ENCODE data around the gene CYSTM1.

CYSTM1 gene

DNA sequence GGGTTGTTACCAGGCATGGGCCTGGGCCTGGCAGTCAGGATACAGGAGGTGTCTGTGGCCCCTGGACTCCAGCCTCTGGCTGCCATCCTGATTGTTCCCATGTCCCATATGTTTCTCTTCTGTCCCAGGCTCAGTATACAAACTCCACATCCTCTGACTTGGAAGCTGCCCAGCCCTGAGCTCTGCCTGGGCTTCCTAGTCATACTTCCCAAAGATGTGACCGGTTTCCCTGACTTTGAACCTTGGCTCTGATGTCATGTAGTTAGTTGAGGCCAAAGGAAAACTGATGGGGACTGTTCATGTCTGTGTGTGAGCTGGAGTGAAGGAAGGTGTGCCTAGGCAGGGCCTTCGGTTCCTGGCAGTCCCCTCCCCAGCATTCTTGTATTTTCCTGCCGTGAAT is 50.4 kb downstream of the CYSTM1 start:
- H3K9ac ChIP-seq (ENCODE audit: low read length) = no peak overlapping the region
- H3K36me3 ChIP-seq (ENCODE audit: control insufficient read depth, insufficient read depth, low read length, severe bottlenecking) = no peaks in the 10 kb centered on the region
- no peak overlapping the region for H3K4me3 ChIP-seq (ENCODE audit: low read length)
- no peak for DNase-seq (ENCODE audit: low read depth)
- no peaks in the 10 kb centered on the region for H3K27me3 ChIP-seq (replicated peaks; ENCODE audit: control insufficient read depth, insufficient read depth, low read length)
- H3K9me3 ChIP-seq (ENCODE audit: control insufficient read depth, low read length) = no peaks in the 10 kb centered on the region
- H3K4me1 ChIP-seq (ENCODE audit: control insufficient read depth, insufficient read depth, low read length) = peaks cover 36% of the 10 kb centered on the region

DNA sequence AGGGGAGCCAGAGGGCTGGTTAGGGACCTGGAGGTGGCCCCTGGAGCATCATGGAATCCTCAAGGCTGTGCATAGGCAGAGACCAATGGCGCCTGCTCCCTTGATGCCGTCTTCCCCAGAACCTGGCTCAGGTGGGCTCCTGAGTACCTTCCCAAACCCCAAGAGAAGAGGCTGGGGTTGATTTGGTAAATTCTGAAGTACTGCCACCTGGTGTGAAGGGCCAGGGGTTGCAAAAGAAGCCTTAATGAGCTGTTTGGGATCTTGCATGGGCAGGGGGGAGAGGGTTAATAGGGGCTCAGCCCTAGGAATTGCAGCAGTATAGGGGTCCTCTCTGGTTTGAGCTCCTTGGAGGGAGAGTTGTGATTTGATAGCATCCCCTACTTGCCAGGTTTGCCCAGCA is 52.1 kb downstream of the CYSTM1 start:
- no peak overlapping the region for H3K4me3 ChIP-seq (ENCODE audit: low read length)
- DNase-seq (ENCODE audit: low read depth) = no peak
- peaks cover 19% of the 10 kb centered on the region for H3K4me1 ChIP-seq (ENCODE audit: control insufficient read depth, insufficient read depth, low read length)
- no peak overlapping the region for H3K9ac ChIP-seq (ENCODE audit: low read length)
- H3K27me3 ChIP-seq (replicated peaks; ENCODE audit: control insufficient read depth, insufficient read depth, low read length) = no peaks in the 10 kb centered on the region
- no peaks in the 10 kb centered on the region for H3K36me3 ChIP-seq (ENCODE audit: control insufficient read depth, insufficient read depth, low read length, severe bottlenecking)
- no peaks in the 10 kb centered on the region for H3K9me3 ChIP-seq (ENCODE audit: control insufficient read depth, low read length)

DNA sequence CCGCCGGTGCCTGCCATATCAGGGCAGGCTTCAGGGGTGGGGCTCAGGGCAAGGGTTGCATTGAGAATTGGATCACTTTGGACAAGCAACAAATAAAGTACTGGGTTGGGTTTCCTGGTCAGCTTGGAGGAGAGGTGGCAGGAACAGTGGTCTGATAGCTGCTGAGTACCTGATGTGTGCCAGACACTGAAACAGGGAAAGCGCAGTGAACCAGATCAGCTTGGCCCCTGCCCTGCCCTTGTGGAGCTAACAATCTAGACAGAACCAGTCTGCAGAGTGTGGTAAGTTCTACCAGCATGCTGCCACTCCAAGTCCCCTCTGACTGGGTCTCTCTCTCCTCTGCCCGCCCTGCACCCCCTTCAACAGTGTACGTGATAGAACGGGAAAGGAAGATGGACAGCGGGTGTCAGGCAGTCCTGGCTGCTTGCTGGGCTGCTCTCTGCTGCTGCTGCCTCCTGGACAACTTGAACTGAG is 53.4 kb downstream of the CYSTM1 start:
- no peaks in the 10 kb centered on the region for H3K9me3 ChIP-seq (ENCODE audit: control insufficient read depth, low read length)
- no peak overlapping the region for H3K9ac ChIP-seq (ENCODE audit: low read length)
- no peak for DNase-seq (ENCODE audit: low read depth)
- H3K36me3 ChIP-seq (ENCODE audit: control insufficient read depth, insufficient read depth, low read length, severe bottlenecking) = no peaks in the 10 kb centered on the region
- H3K4me1 ChIP-seq (ENCODE audit: control insufficient read depth, insufficient read depth, low read length) = peaks cover 6% of the 10 kb centered on the region
- H3K27me3 ChIP-seq (replicated peaks; ENCODE audit: control insufficient read depth, insufficient read depth, low read length) = no peaks in the 10 kb centered on the region
- no peak overlapping the region for H3K4me3 ChIP-seq (ENCODE audit: low read length)

DNA sequence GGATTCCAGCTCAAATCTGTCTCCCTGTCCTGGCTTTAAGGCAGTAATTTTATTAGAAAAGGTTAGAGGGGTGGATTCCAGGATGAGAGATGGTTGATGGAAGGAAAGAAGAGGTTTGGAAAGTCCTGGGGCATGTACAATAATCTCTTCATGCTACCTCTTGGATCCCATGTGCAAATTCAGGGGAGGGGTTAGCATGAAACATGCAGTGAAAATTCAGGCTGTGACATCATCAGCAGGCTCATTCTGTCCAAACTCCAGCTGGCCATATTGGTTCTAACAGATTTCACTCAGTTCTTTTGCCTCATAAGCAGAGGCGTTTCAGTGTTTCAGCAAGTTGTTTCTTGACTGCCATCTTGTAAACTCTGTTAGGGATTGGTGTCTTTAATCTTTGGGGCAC is 55.4 kb downstream of the CYSTM1 start:
- Histone ChIP-seq H3K4me1 (ENCODE audit: control insufficient read depth, insufficient read depth, low read length) (no peaks in the 10 kb centered on the region), H3K9ac (ENCODE audit: low read length) (no peak overlapping the region), H3K27me3 (replicated peaks; ENCODE audit: control insufficient read depth, insufficient read depth, low read length) (no peaks in the 10 kb centered on the region), H3K36me3 (ENCODE audit: control insufficient read depth, insufficient read depth, low read length, severe bottlenecking) (no peaks in the 10 kb centered on the region), H3K9me3 (ENCODE audit: control insufficient read depth, low read length) (no peaks in the 10 kb centered on the region), H3K4me3 (ENCODE audit: low read length) (no peak overlapping the region)
- DNase-seq (ENCODE audit: low read depth) = no peak

DNA sequence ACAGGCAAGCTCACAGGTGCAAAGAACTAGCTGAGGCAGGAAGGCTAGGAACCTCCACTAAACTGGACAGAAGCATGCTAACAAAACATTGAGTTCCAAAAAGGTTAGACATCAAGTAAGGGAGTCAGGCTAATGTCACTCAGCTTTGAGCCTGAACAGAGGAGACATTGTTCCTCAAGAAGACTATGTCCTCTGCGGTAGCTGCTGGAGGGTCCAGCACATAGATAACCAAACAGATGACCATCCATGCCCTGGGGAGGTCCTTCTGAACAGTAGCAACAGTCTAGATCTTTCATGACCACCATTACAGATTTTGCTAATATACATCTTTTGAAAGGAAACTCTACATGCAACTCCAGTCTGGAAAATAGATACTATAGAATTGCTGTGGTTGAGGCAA is 57.7 kb downstream of the CYSTM1 start:
- no peak overlapping the region for H3K9ac ChIP-seq (ENCODE audit: low read length)
- no peak overlapping the region for H3K4me3 ChIP-seq (ENCODE audit: low read length)

DNA sequence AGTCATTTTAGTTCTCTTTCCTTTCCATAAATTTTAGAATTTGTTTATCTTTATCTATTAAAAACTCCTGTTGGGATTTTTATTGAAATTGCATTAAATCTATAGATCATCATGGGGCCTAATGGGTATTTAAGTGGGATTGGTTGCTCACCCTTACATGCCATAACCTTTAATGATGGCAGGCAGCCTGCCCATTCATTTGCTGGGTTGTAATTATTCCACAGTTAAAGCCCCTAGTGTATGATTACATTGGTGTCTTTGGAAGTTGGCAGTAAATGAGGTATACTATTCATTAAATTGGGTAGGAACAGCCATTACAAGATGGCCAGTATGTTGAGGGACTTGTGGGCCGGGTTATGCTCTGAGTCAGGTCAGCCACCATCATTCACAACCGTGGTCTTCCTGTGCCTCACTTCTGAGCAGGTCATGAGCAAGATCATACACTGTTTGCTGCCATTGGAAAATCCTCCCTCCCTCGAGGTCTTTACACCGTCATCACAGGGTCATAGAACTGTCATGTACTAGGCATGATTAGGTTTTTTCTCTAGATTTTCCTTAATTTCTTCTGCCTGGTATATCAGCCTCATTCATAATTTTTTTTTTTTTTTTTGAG is 59.5 kb downstream of the CYSTM1 start:
- no peaks in the 10 kb centered on the region for H3K36me3 ChIP-seq (ENCODE audit: control insufficient read depth, insufficient read depth, low read length, severe bottlenecking)
- no peak overlapping the region for H3K4me3 ChIP-seq (ENCODE audit: low read length)
- H3K9me3 ChIP-seq (ENCODE audit: control insufficient read depth, low read length) = no peaks in the 10 kb centered on the region
- no peaks in the 10 kb centered on the region for H3K4me1 ChIP-seq (ENCODE audit: control insufficient read depth, insufficient read depth, low read length)
- no peaks in the 10 kb centered on the region for H3K27me3 ChIP-seq (replicated peaks; ENCODE audit: control insufficient read depth, insufficient read depth, low read length)
- DNase-seq (ENCODE audit: low read depth) = no peak
- H3K9ac ChIP-seq (ENCODE audit: low read length) = no peak overlapping the region

More for the DNA sequence above, 57.7 kb downstream of the CYSTM1 start:
- Histone ChIP-seq H3K9me3 (ENCODE audit: control insufficient read depth, low read length) (no peaks in the 10 kb centered on the region), H3K36me3 (ENCODE audit: control insufficient read depth, insufficient read depth, low read length, severe bottlenecking) (no peaks in the 10 kb centered on the region), H3K27me3 (replicated peaks; ENCODE audit: control insufficient read depth, insufficient read depth, low read length) (no peaks in the 10 kb centered on the region), H3K4me1 (ENCODE audit: control insufficient read depth, insufficient read depth, low read length) (no peaks in the 10 kb centered on the region)
- DNase-seq (ENCODE audit: low read depth) = no peak

DNA sequence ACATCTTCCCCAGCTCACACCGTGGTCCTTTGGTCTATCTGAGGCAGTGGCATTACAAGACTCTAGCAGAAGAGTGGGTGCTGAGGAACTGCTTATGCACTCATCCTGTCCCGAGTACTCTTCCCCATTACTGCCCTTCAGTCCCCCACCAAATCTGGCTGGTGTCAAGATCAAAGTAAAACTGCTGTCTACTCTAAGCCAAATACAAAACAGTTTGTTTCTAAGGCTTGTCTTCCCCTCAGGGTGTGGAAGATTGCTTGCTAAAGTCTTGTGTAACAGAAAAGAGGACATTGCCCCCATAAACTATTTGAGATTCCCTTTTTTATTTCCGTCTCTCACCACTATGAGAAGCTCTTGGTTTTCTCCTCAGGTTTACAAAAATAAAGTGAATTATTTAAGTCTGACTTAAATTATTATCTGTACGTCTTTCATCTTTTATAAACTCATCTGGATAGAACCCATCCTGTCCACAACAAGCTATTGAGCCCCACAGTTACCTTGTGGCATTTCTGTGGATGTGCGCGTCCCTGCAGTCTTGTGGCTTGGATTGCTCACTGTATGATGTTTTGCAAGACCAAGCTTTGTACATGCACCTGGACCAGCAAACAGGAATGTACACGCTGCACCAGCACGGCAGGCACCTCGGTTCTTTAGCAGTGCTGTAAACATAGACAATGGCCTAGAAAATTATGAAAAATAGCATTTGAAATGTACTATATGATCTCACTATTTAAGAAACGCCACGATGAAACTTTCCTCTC is 61.0 kb downstream of the CYSTM1 start:
- H3K27me3 ChIP-seq (replicated peaks; ENCODE audit: control insufficient read depth, insufficient read depth, low read length) = no peaks in the 10 kb centered on the region
- no peak for DNase-seq (ENCODE audit: low read depth)
- H3K9me3 ChIP-seq (ENCODE audit: control insufficient read depth, low read length) = no peaks in the 10 kb centered on the region
- no peak overlapping the region for H3K9ac ChIP-seq (ENCODE audit: low read length)
- H3K36me3 ChIP-seq (ENCODE audit: control insufficient read depth, insufficient read depth, low read length, severe bottlenecking) = no peaks in the 10 kb centered on the region
- H3K4me3 ChIP-seq (ENCODE audit: low read length) = no peak overlapping the region
- H3K4me1 ChIP-seq (ENCODE audit: control insufficient read depth, insufficient read depth, low read length) = peaks cover 4% of the 10 kb centered on the region

DNA sequence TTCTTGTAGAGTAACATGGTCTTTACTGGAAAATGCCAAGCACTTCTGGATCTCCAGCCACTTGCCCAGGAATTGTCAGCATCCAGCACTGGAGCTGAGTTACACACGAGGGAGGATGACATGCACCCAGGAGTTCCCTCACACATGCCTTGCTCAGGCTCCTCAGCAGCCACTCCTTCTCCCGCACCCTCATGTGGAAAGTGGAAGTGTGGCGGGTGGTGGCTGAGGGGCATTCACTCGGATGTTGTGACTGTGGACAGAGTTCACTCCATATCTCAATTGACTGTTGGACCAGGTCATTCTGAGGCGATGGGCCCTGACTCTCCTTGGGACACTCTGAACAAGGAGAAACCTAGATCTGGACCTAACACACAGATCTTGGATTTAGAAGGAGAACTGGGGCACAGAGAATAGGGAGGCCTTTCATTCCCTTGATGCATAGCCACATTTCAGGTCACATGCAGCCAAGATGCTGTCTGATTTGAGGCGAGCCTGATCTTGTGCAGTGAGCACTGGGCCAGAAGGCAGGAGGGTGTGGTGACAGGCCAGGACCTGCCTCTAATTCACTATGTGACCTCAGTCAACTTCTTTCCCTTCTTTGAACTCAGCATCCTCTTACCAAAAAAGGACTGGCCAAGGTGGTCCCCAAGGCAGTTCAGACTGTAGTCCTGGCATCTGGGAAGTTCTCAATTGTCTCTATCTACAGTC is 62.1 kb downstream of the CYSTM1 start:
- Histone ChIP-seq H3K9ac (ENCODE audit: low read length) (no peak overlapping the region), H3K27me3 (replicated peaks; ENCODE audit: control insufficient read depth, insufficient read depth, low read length) (no peaks in the 10 kb centered on the region)
- DNase-seq (ENCODE audit: low read depth) = no peak

DNA sequence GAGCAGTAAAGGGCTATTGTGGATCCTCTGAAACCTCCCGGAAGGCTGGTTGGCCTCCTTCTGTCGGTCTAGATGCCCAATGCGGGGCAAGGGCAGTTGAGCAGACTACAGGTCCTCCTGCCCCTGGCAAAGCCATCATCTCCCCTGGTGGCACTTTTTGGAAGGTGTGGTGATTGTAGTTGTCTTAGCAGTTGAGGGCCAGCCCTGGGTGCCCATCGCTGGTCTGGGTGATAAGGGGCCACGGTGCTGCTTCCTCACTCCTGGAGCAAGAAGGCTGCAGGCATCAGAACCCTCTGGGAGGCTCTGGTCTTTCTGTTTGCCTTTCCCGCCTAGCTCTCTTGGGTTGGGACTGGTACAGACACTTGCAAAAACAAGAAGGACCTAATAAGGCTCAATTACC is 63.8 kb downstream of the CYSTM1 start:
- DNase-seq (ENCODE audit: low read depth) = no peak

More for the DNA sequence above, 62.1 kb downstream of the CYSTM1 start:
- Histone ChIP-seq H3K36me3 (ENCODE audit: control insufficient read depth, insufficient read depth, low read length, severe bottlenecking) (no peaks in the 10 kb centered on the region), H3K4me3 (ENCODE audit: low read length) (no peak overlapping the region), H3K9me3 (ENCODE audit: control insufficient read depth, low read length) (no peaks in the 10 kb centered on the region), H3K4me1 (ENCODE audit: control insufficient read depth, insufficient read depth, low read length) (peaks cover 15% of the 10 kb centered on the region)

DNA sequence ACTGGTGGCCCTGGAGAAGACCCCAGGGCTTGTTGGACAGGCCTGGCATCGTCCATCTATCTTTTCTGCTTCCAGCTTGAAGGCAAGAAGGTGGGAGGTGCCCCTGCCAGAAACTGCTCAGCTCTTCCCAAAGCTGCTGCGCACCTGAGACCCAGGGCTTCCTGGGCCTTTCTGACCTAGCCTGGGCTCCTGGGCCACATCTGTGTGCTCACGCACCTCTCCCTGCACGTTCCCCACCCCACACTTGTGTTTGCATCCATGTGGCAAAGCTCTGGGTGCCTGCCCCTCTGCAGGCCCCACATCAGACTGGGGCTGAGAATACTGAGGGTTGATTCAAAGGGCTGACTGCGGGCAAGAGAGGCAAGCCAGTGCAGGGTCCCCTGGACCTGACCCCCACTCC is 64.5 kb downstream of the CYSTM1 start:
- H3K4me1 ChIP-seq (ENCODE audit: control insufficient read depth, insufficient read depth, low read length) = peaks cover 24% of the 10 kb centered on the region
- H3K4me3 ChIP-seq (ENCODE audit: low read length) = no peak overlapping the region
- H3K9me3 ChIP-seq (ENCODE audit: control insufficient read depth, low read length) = no peaks in the 10 kb centered on the region
- no peak overlapping the region for H3K9ac ChIP-seq (ENCODE audit: low read length)
- H3K36me3 ChIP-seq (ENCODE audit: control insufficient read depth, insufficient read depth, low read length, severe bottlenecking) = peaks cover 10% of the 10 kb centered on the region
- no peaks in the 10 kb centered on the region for H3K27me3 ChIP-seq (replicated peaks; ENCODE audit: control insufficient read depth, insufficient read depth, low read length)
- no peak for DNase-seq (ENCODE audit: low read depth)

More for the DNA sequence above, 63.8 kb downstream of the CYSTM1 start:
- H3K9ac ChIP-seq (ENCODE audit: low read length) = no peak overlapping the region
- H3K4me3 ChIP-seq (ENCODE audit: low read length) = no peak overlapping the region
- H3K4me1 ChIP-seq (ENCODE audit: control insufficient read depth, insufficient read depth, low read length) = peaks cover 24% of the 10 kb centered on the region
- H3K9me3 ChIP-seq (ENCODE audit: control insufficient read depth, low read length) = no peaks in the 10 kb centered on the region
- peaks cover 7% of the 10 kb centered on the region for H3K36me3 ChIP-seq (ENCODE audit: control insufficient read depth, insufficient read depth, low read length, severe bottlenecking)
- no peaks in the 10 kb centered on the region for H3K27me3 ChIP-seq (replicated peaks; ENCODE audit: control insufficient read depth, insufficient read depth, low read length)

DNA sequence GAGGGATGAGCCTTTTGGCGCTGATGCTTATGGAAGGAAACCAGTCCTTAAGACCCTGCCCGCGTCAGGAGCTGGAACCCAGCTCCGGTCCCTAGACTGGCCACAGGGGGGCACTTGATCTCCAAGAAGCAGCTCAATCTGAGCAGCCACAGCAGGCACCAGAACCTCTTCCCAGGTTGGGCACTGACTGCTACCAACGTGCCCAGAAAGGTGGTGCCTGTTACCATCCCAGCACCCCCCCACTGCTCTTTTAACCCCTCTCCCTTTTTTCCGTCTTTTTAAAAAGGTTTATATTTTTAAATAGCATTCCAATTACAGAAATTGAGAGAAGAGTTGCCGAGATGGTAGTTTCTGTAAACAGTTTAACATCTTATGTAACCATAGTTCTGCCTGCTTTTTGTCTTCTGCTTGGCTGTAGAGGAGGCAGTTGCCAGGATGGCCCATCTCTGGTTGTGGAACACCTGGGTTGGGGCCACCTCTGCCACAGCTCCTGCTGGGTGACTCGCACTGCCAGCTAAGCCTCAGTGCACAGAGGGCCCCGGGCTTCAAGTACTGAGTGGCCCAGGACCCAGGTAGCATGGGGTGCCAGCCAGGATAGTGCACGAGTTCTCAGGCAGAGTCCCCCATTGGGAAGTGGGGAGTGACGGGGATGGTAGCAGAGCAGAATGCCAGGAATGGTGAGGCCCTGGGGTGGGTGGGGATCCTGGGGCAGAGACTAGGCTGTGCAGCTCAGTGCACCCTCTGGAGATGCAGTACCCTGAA is 65.1 kb downstream of the CYSTM1 start:
- Histone ChIP-seq H3K36me3 (ENCODE audit: control insufficient read depth, insufficient read depth, low read length, severe bottlenecking) (peaks cover 15% of the 10 kb centered on the region), H3K27me3 (replicated peaks; ENCODE audit: control insufficient read depth, insufficient read depth, low read length) (no peaks in the 10 kb centered on the region), H3K4me1 (ENCODE audit: control insufficient read depth, insufficient read depth, low read length) (peaks cover 29% of the 10 kb centered on the region), H3K9me3 (ENCODE audit: control insufficient read depth, low read length) (no peaks in the 10 kb centered on the region), H3K4me3 (ENCODE audit: low read length) (no peak overlapping the region), H3K9ac (ENCODE audit: low read length) (no peak overlapping the region)
- peak; percentile 72 for DNase-seq (ENCODE audit: low read depth)
